ENCODE results near the gene EMP1.

DNA sequence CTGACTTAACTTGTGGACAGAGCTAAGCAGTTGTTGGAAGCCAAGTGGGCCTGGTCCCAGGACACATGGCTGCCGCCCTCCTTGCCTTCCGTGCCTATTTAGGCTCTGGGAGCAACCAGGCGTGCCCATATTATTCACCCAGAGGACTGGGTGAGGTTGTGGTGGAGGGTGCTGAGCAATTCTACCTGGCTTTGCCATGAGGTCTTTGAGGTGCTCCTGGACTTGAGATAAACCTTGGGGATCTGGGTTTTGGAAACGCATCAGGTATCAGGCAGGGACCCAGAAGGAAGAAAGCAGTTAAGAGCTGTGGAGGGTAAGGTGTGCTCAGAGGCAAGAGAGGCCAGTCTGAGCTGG lies 60.1 kb downstream of the EMP1 start:
- TF ChIP-seq, protein P1, sequence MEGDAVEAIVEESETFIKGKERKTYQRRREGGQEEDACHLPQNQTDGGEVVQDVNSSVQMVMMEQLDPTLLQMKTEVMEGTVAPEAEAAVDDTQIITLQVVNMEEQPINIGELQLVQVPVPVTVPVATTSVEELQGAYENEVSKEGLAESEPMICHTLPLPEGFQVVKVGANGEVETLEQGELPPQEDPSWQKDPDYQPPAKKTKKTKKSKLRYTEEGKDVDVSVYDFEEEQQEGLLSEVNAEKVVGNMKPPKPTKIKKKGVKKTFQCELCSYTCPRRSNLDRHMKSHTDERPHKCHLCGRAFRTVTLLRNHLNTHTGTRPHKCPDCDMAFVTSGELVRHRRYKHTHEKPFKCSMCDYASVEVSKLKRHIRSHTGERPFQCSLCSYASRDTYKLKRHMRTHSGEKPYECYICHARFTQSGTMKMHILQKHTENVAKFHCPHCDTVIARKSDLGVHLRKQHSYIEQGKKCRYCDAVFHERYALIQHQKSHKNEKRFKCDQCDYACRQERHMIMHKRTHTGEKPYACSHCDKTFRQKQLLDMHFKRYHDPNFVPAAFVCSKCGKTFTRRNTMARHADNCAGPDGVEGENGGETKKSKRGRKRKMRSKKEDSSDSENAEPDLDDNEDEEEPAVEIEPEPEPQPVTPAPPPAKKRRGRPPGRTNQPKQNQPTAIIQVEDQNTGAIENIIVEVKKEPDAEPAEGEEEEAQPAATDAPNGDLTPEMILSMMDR (IDR thresholded peaks at IDR 0.05): no peak
- TF ChIP-seq POLR2AphosphoS5 (IDR thresholded peaks at IDR 0.05): no peak

All from transverse colon (tissue), 4 donors.